ENCODE results near the gene MFSD11. TPM values are rescaled to one million over a fixed set of nuclear protein-coding genes. Genes with fewer than 3 reads are reported as not detected.
A peak's percentile ranks its signal among the peaks of the same experiment; 100 is the strongest.

MFSD11 gene
- total RNA-seq, 1 experiment from 2014 or later: 16.6 TPM

DNA sequence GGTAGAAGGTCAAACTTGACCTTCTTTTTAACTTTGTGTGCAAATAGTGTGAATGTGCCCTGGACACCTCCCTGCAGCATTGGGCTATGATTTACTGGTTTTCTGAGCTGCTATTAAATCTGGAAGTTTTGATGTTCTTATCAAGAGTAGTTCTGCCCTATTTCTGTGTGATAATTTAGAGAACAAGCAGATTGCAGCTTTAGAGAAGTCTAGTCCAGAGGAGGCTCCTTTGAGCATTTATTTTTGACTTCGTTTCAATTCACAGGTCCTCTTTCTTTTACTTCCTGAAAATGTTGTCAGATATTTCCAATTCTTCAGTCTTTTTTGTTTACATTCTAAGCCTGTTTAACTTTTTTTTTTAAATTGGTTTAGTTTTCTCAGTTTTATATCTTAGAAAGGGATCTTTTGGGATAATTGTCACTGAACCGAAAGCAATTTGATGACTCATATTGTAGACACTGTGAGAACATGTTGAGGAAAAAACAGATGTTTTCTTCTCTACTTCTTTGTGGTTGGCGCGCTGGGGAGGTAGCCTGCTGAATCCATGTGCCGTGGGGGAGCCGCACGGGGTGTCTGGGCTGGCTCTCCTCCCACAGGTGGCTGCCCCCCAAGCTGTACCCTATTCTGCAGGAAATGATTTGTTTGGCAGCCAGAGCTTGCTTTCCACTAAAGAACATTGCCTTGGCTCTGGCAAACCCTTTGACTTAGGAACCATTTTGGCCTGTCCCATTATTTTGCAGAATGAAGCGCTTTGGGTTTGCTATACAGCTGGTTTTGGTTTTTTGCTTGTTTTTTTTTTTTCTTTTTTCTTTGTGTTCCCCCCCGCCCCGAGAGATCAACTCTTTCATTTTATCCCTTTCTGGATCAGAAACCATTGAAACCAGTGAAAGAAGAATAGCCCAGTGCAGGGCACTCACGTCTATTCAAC, 53.4 kb downstream of the MFSD11 start:
- Histone ChIP-seq H3K9me2 (replicated peaks; ENCODE audit: low read length) (no peaks in the 10 kb centered on the region), H3F3A (ENCODE audit: low read length, unreplicated experiment) (peaks cover 4% of the 10 kb centered on the region), H3K4me3 (ENCODE audit: low read length) (peak overlapping the region; percentile 27; the same call in 1 of the 2 replicates), H3K36me3 (ENCODE audit: low read depth, low read length) (no peaks in the 10 kb centered on the region), H3K79me2 (ENCODE audit: low read length) (no peaks in the 10 kb centered on the region), H3K27ac (ENCODE audit: low read length) (peak overlapping the region; percentile 51), H3K9me3 (ENCODE audit: low read length) (no peaks in the 10 kb centered on the region), H3K4me1 (ENCODE audit: insufficient read depth, low read length) (peaks cover 24% of the 10 kb centered on the region), H3K27me3 (ENCODE audit: low read length) (no peaks in the 10 kb centered on the region), H4K20me1 (ENCODE audit: low read length) (no peaks in the 10 kb centered on the region), H3K4me2 (ENCODE audit: low read length) (peak overlapping the region; percentile 80), H2AFZ (ENCODE audit: low read length) (peak overlapping the region; percentile 49), H3K9ac (ENCODE audit: low read length) (no peak overlapping the region; the same call in 1 of the 2 replicates)
- peak; percentile 84 for ATAC-seq
- ChIA-PET POLR2A (ENCODE audit: unreplicated experiment) (no interaction called here), CTCF (interaction anchor here (0.6 kb wide), 1 partner anchor 12 kb away, joined by 3 read pairs; no protein-coding TSS in a partner anchor)
- TF ChIP-seq, protein P1, sequence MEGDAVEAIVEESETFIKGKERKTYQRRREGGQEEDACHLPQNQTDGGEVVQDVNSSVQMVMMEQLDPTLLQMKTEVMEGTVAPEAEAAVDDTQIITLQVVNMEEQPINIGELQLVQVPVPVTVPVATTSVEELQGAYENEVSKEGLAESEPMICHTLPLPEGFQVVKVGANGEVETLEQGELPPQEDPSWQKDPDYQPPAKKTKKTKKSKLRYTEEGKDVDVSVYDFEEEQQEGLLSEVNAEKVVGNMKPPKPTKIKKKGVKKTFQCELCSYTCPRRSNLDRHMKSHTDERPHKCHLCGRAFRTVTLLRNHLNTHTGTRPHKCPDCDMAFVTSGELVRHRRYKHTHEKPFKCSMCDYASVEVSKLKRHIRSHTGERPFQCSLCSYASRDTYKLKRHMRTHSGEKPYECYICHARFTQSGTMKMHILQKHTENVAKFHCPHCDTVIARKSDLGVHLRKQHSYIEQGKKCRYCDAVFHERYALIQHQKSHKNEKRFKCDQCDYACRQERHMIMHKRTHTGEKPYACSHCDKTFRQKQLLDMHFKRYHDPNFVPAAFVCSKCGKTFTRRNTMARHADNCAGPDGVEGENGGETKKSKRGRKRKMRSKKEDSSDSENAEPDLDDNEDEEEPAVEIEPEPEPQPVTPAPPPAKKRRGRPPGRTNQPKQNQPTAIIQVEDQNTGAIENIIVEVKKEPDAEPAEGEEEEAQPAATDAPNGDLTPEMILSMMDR (conservative IDR thresholded peaks at IDR 0.05; ENCODE audit: low read depth, low read length): no peak
- TF ChIP-seq EZH2 (IDR thresholded peaks at IDR 0.05; ENCODE audit: low read length, unreplicated experiment): no peak
- TF ChIP-seq EZH2phosphoT487 (IDR thresholded peaks at IDR 0.05; ENCODE audit: borderline replicate concordance, low read length): no peak
- peak; percentile 83 for DNase-seq
- BruUV-seq (replicated peaks): TSS peak; percentile 15
- intact Hi-C loops (cut with micrococcal nuclease): loop anchor here (2.0 kb wide), 1 partner anchor 265 kb away; no protein-coding TSS in a partner anchor

DNA sequence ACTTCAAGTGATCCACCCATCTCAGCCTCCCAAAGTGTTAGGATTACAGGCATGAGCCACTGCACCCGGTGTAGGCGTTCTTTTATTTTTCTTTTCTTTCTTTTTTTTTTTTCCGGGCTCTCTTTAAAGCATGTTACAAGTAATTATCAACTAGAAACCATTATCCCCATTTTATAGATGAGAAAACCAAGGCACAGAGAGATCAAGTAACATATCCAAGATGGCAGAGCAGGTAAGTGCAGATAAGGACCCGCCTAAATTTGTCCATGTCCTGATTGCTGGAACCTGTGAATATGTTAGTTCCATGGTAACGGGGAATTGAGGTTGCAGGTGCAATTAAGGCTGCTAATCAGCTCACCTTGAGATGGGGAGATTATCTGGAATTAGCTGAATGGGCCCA, 54.4 kb downstream of the MFSD11 start:
- Histone ChIP-seq H2AFZ (ENCODE audit: low read length) (no peak overlapping the region), H3K4me3 (ENCODE audit: low read length) (no peak overlapping the region), H3K9me3 (ENCODE audit: low read length) (no peaks in the 10 kb centered on the region), H4K20me1 (ENCODE audit: low read length) (no peaks in the 10 kb centered on the region), H3K9me2 (replicated peaks; ENCODE audit: low read length) (no peaks in the 10 kb centered on the region), H3F3A (ENCODE audit: low read length, unreplicated experiment) (peaks cover 4% of the 10 kb centered on the region), H3K79me2 (ENCODE audit: low read length) (no peaks in the 10 kb centered on the region), H3K4me1 (ENCODE audit: insufficient read depth, low read length) (peaks cover 29% of the 10 kb centered on the region), H3K4me2 (ENCODE audit: low read length) (no peak overlapping the region), H3K27me3 (ENCODE audit: low read length) (no peaks in the 10 kb centered on the region), H3K9ac (ENCODE audit: low read length) (no peak overlapping the region), H3K36me3 (ENCODE audit: low read depth, low read length) (no peaks in the 10 kb centered on the region), H3K27ac (ENCODE audit: low read length) (no peak overlapping the region)
- ATAC-seq (no peak), DNase-seq (no peak)
- ChIA-PET CTCF (interaction anchor here (0.6 to 0.7 kb wide), 2 partner anchors 13 to 75 kb away, joined by 3 to 4 read pairs; partner anchors contain the start of gene MGAT5B), POLR2A (ENCODE audit: unreplicated experiment) (no interaction called here)
- BruUV-seq (replicated peaks): no TSS peak
- intact Hi-C loops (cut with micrococcal nuclease): no loop called here
- TF ChIP-seq, protein P1 (conservative IDR thresholded peaks at IDR 0.05; ENCODE audit: low read depth, low read length): no peak
- no peak for TF ChIP-seq EZH2phosphoT487 (IDR thresholded peaks at IDR 0.05; ENCODE audit: borderline replicate concordance, low read length)
- TF ChIP-seq EZH2 (IDR thresholded peaks at IDR 0.05; ENCODE audit: low read length, unreplicated experiment): no peak
